ENCODE measurements around the gene CDYL2. TPM values are rescaled to one million over a fixed set of nuclear protein-coding genes. Genes with fewer than 3 reads are reported as not detected.
A peak's percentile ranks its signal among the peaks of the same experiment; 100 is the strongest.

Gene CDYL2
- total and polyA plus RNA-seq, 2 experiments from 2014 or later, result 7.4 to 12.2 TPM

DNA sequence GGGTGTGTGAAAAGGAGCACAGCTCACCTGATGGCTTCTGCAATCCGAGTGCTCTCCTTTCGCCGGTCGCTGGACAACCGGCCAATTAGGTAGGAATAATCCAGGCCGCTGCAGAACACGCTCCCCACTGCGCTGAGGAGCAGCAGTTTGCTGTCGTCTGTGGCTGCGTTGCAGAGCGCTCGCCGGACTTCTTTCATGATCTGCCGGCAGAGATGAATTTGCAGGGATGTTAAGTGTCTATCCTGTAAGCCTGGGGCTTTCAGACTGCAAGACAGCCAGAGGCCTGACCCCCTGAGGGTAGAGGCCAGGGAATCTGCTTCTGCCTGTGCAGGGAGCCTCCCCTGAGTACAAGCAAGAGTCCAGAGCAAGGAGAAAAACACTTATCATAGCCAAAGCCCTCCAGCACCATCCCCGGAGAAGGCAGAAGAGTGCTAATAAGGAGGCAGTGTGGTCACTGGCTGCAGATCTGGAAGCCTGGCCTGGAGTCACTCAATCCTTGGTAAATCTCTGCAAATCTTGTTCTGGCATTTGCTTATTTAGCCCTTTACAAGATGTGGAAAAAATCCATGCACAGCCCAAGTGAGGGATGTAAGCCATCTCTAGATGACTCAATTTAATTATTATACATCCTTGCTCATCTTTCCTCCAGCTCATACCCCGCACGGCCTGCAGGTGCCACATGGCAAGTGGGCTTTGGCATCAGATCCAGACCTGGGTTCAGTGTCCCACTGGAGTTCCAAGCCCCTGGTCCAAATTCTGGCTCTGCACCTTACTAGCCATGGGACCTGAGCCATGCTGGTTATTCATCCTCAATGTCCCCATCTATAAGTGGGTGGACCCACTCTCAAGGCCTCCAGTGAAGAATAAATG, 183.4 kb downstream of the CDYL2 start:
- H4K20me1 ChIP-seq (ENCODE audit: insufficient read depth, poor library complexity, severe bottlenecking), result no peaks in the 10 kb centered on the region

DNA sequence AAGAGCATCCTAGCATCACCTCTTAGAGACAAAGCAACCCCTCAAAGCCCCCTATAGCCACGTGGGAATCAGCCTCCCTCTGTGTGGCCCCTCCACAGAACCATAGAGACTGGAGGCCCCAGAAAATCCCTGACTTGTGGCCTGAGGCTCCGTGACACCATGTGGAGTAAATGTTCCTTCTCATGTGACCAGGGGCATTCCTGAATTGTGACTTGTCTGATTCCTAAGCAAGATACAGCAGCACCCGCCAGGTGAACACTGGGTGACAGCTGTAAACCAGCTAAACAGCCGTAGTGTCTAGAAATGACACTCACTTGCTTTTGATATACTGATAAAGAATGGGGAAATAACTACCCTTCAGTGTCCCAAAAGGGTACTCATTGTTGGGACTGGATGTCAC, 184.6 kb downstream of the CDYL2 start:
- Histone ChIP-seq H3K79me2 (no peaks in the 10 kb centered on the region), H4K20me1 (ENCODE audit: insufficient read depth, poor library complexity, severe bottlenecking) (no peaks in the 10 kb centered on the region), H3K9me3 (ENCODE audit: low read depth) (no peaks in the 10 kb centered on the region), H3K9me2 (replicated peaks; ENCODE audit: insufficient read depth) (no peaks in the 10 kb centered on the region), H3K4me1 (ENCODE audit: insufficient read depth) (no peaks in the 10 kb centered on the region), H3K27ac (peak overlapping the region; percentile 73), H3K36me3 (replicated peaks; ENCODE audit: insufficient read depth, low read depth) (no peaks in the 10 kb centered on the region), H3K4me2 (no peak overlapping the region), H3K27me3 (no peaks in the 10 kb centered on the region), H2AFZ (no peak overlapping the region), H3K4me3 (no peak overlapping the region)
- TF ChIP-seq EZH2phosphoT487 (IDR thresholded peaks at IDR 0.05; ENCODE audit: low read depth, severe bottlenecking, unreplicated experiment) (no peak), EZH2 (IDR thresholded peaks at IDR 0.05; ENCODE audit: borderline replicate concordance) (no peak)
- TF ChIP-seq, protein P1, sequence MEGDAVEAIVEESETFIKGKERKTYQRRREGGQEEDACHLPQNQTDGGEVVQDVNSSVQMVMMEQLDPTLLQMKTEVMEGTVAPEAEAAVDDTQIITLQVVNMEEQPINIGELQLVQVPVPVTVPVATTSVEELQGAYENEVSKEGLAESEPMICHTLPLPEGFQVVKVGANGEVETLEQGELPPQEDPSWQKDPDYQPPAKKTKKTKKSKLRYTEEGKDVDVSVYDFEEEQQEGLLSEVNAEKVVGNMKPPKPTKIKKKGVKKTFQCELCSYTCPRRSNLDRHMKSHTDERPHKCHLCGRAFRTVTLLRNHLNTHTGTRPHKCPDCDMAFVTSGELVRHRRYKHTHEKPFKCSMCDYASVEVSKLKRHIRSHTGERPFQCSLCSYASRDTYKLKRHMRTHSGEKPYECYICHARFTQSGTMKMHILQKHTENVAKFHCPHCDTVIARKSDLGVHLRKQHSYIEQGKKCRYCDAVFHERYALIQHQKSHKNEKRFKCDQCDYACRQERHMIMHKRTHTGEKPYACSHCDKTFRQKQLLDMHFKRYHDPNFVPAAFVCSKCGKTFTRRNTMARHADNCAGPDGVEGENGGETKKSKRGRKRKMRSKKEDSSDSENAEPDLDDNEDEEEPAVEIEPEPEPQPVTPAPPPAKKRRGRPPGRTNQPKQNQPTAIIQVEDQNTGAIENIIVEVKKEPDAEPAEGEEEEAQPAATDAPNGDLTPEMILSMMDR (IDR thresholded peaks at IDR 0.05; ENCODE audit: poor library complexity), result no peak
- peak; percentile 59 for DNase-seq (ENCODE audit: low spot score)
- 68% methylated on average over 4 of the region's 4 CpGs for WGBS (ENCODE audit: low lambda C conversion rate, missing lambda C conversion rate)

More for the DNA sequence above, 183.4 kb downstream of the CDYL2 start:
- 74% methylated on average over 17 of the region's 17 CpGs for WGBS (ENCODE audit: low lambda C conversion rate, missing lambda C conversion rate)
- no peak overlapping the region for H3K27ac ChIP-seq
- no peaks in the 10 kb centered on the region for H3K27me3 ChIP-seq
- H3K79me2 ChIP-seq, result no peaks in the 10 kb centered on the region
- H3K9me3 ChIP-seq (ENCODE audit: low read depth), result no peaks in the 10 kb centered on the region
- H3K4me2 ChIP-seq, result peak overlapping the region; percentile 26
- H2AFZ ChIP-seq, result no peak overlapping the region
- H3K36me3 ChIP-seq (replicated peaks; ENCODE audit: insufficient read depth, low read depth), result no peaks in the 10 kb centered on the region
- peak; percentile 23 for DNase-seq (ENCODE audit: low spot score)
- no peaks in the 10 kb centered on the region for H3K4me1 ChIP-seq (ENCODE audit: insufficient read depth)
- TF ChIP-seq EZH2phosphoT487 (IDR thresholded peaks at IDR 0.05; ENCODE audit: low read depth, severe bottlenecking, unreplicated experiment) (no peak), EZH2 (IDR thresholded peaks at IDR 0.05; ENCODE audit: borderline replicate concordance) (no peak)
- TF ChIP-seq, protein P1 (IDR thresholded peaks at IDR 0.05; ENCODE audit: poor library complexity), result no peak
- no peak overlapping the region for H3K4me3 ChIP-seq
- no peaks in the 10 kb centered on the region for H3K9me2 ChIP-seq (replicated peaks; ENCODE audit: insufficient read depth)

DNA sequence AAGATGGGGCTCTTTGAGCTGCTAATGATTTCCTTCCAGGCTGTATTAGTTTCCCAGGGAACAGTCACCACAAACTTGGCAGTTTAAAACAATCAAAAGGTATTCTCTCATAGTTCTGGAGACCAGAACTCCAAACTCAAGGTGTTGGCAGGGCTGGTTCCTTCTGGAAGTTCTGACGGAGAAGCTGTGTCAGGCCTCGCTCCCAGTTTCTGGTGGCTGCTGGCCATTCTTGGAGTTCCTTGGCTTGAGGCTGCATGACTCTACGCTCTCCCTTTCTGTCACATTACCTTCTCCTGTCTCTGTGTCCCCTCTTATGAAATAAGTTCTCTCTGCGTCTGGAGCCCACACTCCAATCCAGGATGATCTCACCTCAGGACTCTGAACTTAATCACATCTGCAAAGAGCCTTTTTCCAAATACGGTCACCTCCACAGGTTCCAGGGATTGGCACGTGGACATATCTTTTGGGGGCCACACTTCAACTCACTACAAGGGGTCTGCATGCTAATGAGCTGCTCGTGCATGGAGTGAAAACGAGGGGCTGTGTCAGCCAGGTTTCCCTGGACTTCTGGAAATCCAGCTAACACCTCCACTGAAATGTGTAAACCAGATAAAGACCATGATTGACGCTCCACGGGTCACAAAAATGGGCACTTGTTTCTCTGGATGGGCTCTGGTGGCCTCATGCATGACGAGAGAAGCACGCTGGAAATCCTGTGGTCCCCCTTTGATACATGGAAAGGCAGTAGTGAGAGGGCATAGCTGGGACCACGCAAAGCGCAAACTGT, 185.3 kb downstream of the CDYL2 start:
- Histone ChIP-seq H3K79me2 (no peaks in the 10 kb centered on the region), H3K27me3 (no peaks in the 10 kb centered on the region), H3K9me3 (ENCODE audit: low read depth) (no peaks in the 10 kb centered on the region), H3K27ac (peak overlapping the region; percentile 73), H2AFZ (no peak overlapping the region), H3K9me2 (replicated peaks; ENCODE audit: insufficient read depth) (no peaks in the 10 kb centered on the region), H3K4me1 (ENCODE audit: insufficient read depth) (no peaks in the 10 kb centered on the region), H4K20me1 (ENCODE audit: insufficient read depth, poor library complexity, severe bottlenecking) (no peaks in the 10 kb centered on the region), H3K4me2 (no peak overlapping the region), H3K36me3 (replicated peaks; ENCODE audit: insufficient read depth, low read depth) (no peaks in the 10 kb centered on the region), H3K4me3 (no peak overlapping the region)
- TF ChIP-seq, protein P1 (IDR thresholded peaks at IDR 0.05; ENCODE audit: poor library complexity), result no peak
- TF ChIP-seq EZH2phosphoT487 (IDR thresholded peaks at IDR 0.05; ENCODE audit: low read depth, severe bottlenecking, unreplicated experiment), result no peak
- no peak for TF ChIP-seq EZH2 (IDR thresholded peaks at IDR 0.05; ENCODE audit: borderline replicate concordance)
- WGBS (ENCODE audit: low lambda C conversion rate, missing lambda C conversion rate), result 91% methylated on average over 14 of the region's 14 CpGs
- no peak for DNase-seq (ENCODE audit: low spot score)

All from hepatocyte (in vitro differentiated cells).